ENCODE measurements around the gene PPP1R14B.

The PPP1R14B gene, protein sequence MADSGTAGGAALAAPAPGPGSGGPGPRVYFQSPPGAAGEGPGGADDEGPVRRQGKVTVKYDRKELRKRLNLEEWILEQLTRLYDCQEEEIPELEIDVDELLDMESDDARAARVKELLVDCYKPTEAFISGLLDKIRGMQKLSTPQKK

GRCh38 chr11:64246871-64247728, at the start of gene PPP1R14B:
PPP1R14B (minus strand) TSS chr11:64246943; CDS start chr11:64246673, 270 bp downstream.
- peak; percentile 79 for DNase-seq

DNA sequence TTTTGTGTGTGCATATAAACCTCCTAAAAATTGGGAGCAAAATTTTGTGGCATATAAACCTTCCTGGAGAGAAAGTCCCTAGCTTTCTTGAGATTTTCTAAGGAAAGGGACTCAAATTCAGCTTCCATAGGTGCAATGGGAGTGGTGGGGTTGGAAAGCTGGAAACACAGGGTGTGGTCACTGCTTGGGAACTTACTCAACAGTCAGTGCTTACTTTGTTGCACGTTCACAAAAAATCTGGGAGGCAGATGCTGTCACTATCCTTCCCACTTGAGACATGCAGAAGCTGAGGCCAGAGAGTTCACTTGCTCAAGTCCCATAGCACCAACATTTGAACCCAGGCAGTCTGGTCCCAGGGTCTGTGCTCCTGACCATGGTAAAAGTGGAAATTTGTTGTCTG, 49.5 kb upstream of the PPP1R14B start:
- no peak for DNase-seq

DNA sequence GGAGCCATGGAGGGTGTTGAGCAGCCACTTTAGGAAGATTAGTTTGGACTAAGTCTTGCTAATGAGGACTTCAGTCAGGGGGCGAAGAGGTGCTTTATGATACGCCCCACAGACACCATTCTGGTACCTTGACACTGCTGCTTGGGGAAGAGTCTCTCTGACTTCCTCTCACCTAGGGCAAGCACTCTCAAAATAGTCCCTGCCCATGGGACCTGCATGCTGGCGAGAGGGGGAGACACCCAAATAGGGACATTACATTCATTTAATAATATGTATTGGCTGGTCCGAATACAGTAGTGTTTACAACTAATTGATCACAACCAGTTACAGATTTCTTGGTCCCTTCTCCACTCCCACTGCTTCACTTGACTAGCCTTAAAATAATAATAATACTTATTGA, 49.0 kb upstream of the PPP1R14B start:
- DNase-seq = no peak

GRCh38 chr11:64294774-64295173, 48.0 kb upstream of the PPP1R14B start:
- no peak for DNase-seq

DNA sequence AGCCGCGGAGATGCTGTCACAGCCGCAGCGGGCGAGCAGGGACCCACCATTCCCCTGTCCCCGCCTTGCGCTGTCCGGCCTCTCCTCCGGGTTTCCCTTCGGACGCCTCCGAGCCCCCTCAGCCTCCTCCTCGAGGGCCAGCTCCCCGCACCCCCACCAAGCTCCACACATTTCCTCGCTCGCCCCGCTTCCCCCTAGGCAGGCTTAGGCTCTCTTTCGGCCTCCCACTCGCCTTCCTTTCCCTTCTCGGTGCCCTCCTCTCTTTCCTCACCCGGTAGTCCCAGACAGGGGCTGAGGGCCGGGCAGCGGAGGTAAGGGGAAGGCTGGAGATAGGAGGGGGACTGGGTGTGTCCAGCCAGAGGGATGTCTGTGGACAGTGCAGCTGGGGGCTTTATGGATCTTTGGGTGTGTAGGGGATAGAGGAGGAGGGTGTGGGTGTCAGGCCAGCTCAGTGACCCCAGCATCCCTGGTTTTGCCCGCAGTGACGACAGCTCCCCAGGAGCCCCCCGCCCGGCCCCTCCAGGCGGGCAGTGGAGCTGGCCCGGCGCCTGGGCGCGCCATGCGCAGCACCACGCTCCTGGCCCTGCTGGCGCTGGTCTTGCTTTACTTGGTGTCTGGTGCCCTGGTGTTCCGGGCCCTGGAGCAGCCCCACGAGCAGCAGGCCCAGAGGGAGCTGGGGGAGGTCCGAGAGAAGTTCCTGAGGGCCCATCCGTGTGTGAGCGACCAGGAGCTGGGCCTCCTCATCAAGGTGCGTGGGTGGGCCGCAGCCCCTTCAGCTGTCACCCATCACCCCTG, 45.9 kb upstream of the PPP1R14B start:
- no peak for DNase-seq

DNA sequence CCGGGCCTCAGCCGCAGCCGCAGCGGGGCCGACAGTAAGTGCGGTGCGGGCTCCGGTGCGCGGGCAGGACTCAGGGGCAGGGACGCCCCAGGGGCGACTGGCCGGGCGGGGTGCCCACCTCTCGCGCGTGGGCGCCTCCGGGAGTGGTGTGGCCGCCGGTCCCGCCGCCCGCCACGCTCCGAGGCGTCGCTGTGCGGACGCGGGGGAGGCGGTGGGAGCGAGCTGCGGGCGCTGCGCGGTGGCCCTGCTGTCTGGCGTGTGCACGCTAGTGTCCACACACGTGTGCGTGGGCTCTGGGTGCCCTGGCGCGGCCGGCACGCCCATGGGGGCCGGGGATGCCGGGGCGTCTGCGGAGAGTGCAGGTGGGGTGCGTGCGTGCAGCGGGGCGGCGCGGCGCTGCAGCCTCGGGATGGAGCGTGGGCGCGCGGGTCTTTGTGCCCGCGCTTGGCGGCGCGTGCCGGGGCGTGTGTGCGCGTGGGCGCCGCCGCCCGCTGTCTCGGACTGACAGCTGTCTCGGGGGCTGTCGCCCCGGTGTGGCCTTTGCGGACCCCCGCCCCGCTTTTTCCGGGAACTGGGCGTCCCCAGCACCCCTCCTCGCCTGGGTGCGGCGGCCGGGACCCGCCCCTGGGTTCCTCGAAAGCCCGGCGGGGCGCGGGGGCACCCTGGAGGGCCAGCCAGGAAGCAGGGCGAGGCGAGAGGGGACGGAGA, 45.2 kb upstream of the PPP1R14B start:
- DNase-seq = no peak

DNA sequence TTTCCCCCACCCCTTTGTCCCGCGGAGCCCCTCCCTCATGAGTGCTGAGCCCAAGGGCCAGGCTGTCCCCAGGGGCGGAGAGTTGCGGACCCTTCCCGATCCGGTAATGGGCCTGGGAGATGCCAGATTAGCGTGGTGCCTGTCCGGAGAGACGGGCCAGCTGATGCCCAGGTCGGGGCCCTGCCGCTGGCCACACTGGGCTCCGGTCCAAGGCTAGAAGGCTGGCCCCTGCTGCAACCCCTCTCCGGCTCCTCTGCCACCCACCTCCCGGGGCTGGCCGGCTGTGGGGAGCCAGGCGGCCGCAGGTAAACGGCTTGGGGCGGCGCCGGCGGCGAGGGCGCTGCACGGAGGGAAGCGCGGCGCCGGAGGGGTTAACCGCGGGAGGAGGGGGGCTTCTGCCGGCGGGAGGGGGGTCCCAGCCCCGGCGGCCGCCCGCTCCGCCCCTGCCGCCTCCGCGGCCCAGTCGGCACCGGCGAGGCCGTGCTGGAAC, 44.6 kb upstream of the PPP1R14B start, which contains the start of gene KCNK4:
KCNK4 (plus strand) TSS at position 41 of the 490 bp plus-strand sequence. CDS start 1,717 bp downstream, outside the sequence.
- no peak for DNase-seq

- DNase-seq = no peak
These were observed 43.9 kb upstream of the PPP1R14B start for GRCh38 chr11:64290352-64291261.

GRCh38 chr11:64289002-64289564, 42.3 kb upstream of the PPP1R14B start:
- DNase-seq = no peak

DNA sequence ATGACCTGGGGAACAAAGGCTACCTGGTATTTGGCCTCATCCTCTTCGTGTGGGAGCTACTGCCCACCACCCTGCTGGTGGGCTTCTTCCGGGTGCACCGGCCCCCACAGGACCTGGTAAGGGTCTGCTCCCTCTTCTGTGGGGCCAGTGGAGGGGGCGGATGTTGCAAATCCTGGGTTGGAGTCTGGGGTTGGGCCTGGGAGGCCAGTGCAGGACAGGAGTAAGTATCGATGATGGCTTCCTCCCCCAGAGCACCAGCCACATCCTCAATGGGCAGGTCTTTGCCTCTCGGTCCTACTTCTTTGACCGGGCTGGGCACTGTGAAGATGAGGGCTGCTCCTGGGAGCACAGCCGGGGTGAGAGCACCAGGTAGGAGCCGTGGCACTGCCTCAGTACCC, 41.6 kb upstream of the PPP1R14B start:
- DNase-seq = no peak

- no peak for DNase-seq
These were observed 41.1 kb upstream of the PPP1R14B start for GRCh38 chr11:64287676-64288352.

- no peak for DNase-seq
These were observed 40.0 kb upstream of the PPP1R14B start for GRCh38 chr11:64286801-64287159.

DNA sequence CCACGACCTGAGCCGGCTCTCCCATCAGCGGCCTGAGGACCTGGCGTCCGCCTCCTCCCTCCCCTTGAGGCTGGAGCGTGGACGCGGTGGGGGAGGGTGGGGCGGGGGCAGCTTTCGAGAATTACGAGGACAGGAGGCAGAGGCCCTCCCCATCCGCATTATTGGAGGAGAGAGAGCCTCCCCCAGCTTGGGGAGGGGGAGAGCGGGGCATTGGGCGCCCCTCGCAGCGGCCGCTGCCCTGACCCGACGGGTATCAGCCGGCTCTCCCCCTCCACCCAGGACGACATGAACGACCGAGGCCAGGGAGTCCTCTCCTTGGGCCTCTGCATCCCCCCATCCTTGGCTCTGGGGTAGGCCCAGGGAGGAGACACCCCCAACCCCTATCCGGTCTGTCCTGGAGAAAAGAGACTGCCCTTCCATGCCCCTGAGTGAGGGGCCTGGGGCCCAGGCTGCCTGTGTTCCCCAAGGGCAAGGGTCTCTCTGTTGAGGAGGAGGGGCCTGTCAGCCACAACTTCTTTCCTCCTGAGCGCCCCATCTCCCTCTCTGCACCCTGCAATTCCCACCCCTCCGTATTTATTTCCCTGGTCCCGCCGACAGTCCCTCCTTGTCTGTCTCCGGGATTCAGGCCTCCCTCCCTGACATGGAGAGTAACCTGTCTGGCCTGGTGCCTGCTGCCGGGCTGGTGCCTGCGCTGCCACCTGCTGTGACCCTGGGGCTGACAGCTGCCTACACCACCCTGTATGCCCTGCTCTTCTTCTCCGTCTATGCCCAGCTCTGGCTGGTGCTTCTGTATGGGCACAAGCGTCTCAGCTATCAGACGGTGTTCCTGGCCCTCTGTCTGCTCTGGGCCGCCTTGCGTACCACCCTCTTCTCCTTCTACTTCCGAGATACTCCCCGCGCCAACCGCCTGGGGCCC, 39.4 kb upstream of the PPP1R14B start:
- DNase-seq = no peak

GRCh38 chr11:64284962-64285884, 38.5 kb upstream of the PPP1R14B start, which contains the start of gene GPR137:
GPR137 (plus strand) TSS chr11:64285848; CDS start chr11:64286525, 677 bp downstream.
- DNase-seq = peak; percentile 91

- peak; percentile 92 for DNase-seq
These were observed 37.6 kb upstream of the PPP1R14B start, which contains the start of gene BAD for GRCh38 chr11:64284048-64284961. BAD (minus strand) TSS chr11:64284665; CDS start chr11:64284368, 297 bp downstream.

DNA sequence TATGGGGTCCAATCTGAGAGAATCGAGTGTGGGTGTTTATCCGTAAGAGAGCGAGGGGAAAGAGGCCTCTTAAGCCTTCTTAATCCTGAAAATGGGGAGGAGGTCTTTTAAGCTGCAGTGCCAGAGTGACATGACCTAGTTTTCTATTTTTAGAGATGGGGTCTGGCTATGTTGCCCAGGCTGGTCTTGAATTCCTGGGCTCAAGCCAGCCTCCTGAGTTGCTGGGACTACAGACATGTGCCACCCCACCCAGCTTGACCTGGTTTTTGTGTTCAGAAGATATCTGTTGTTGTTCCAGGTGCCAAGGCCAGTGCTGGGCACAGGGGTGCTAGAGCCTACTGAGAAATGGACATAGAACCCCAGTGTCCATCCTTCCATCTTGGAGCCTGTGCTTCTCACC, 36.3 kb upstream of the PPP1R14B start:
- DNase-seq = no peak
